Ishikawa (cell line): Measurements from ENCODE around the gene SAMD8.

Experiments used
- CEBPB ChIP-seq: IDR thresholded peaks from 2 replicates; pipeline ENCODE4 v1.6.1; 2012
- CREB1 ChIP-seq: IDR thresholded peaks from 2 replicates; pipeline ENCODE4 v1.6.1; 2012; ENCODE audit warnings: low read depth
- EGR1 ChIP-seq: IDR thresholded peaks from 2 replicates; pipeline ENCODE4 v1.6.1; 2012
- EP300 ChIP-seq: IDR thresholded peaks from 2 replicates; pipeline ENCODE4 v1.6.1; 2012; ENCODE audit warnings: borderline replicate concordance
- FOXM1 ChIP-seq: IDR thresholded peaks from 2 replicates; pipeline ENCODE4 v1.6.1; 2012; ENCODE audit warnings: low read depth, borderline replicate concordance
- MAX ChIP-seq: IDR thresholded peaks from 2 replicates; pipeline ENCODE4 v1.6.1; 2012
- NFIC ChIP-seq: IDR thresholded peaks from 2 replicates; pipeline ENCODE4 v1.6.1; 2012
- RAD21 ChIP-seq: IDR thresholded peaks from 2 replicates; pipeline ENCODE4 v1.6.1; 2012; ENCODE audit warnings: low read depth
- REST ChIP-seq: IDR thresholded peaks from 2 replicates; pipeline ENCODE4 v1.6.1; 2012; ENCODE audit warnings: low read depth, mild to moderate bottlenecking
- TAF1 ChIP-seq: IDR thresholded peaks from 2 replicates; pipeline ENCODE4 v1.6.1; 2012; ENCODE audit warnings: low read depth, mild to moderate bottlenecking
- TCF12 ChIP-seq: IDR thresholded peaks from 2 replicates; pipeline ENCODE4 v1.6.1; 2012; ENCODE audit warnings: low read depth
- TEAD4 ChIP-seq: IDR thresholded peaks from 2 replicates; pipeline ENCODE4 v1.6.1; 2012
- USF1 ChIP-seq: IDR thresholded peaks from 2 replicates; pipeline ENCODE4 v1.6.1; 2012
- YY1 ChIP-seq: IDR thresholded peaks from 2 replicates; pipeline ENCODE4 v1.6.1; 2012; ENCODE audit warnings: low read depth

- TF ChIP-seq TAF1: no peak
- no peak for TF ChIP-seq MAX
- no peak for TF ChIP-seq EP300
- TF ChIP-seq REST: no peak
- TF ChIP-seq TEAD4: no peak
- no peak for TF ChIP-seq RAD21
- no peak for TF ChIP-seq FOXM1
- TF ChIP-seq CEBPB: no peak
- TF ChIP-seq CREB1: no peak
- no peak for TF ChIP-seq TCF12
- TF ChIP-seq EGR1: no peak
- TF ChIP-seq NFIC: no peak
- no peak for TF ChIP-seq YY1
- TF ChIP-seq USF1: no peak
Measured at GRCh38 chr10:75061709-75062505, 49.5 kb upstream of the SAMD8 start.
